GM12892 (cell line): ENCODE results near the gene URI1.

Experiments
- POLR2A ChIP-seq: IDR thresholded peaks from 2 replicates; pipeline ENCODE4 v1.6.1; 2011; ENCODE audit warnings: low read depth, low read length, control low read depth
- POLR2AphosphoS5 ChIP-seq: IDR thresholded peaks from 2 replicates; pipeline ENCODE4 v1.6.1; 2011; ENCODE audit warnings: low read depth, low read length, control low read depth
- TAF1 ChIP-seq: IDR thresholded peaks from 2 replicates; pipeline ENCODE4 v1.6.1; 2011; ENCODE audit warnings: low read depth, mild to moderate bottlenecking, control low read depth, low read length, borderline replicate concordance

DNA sequence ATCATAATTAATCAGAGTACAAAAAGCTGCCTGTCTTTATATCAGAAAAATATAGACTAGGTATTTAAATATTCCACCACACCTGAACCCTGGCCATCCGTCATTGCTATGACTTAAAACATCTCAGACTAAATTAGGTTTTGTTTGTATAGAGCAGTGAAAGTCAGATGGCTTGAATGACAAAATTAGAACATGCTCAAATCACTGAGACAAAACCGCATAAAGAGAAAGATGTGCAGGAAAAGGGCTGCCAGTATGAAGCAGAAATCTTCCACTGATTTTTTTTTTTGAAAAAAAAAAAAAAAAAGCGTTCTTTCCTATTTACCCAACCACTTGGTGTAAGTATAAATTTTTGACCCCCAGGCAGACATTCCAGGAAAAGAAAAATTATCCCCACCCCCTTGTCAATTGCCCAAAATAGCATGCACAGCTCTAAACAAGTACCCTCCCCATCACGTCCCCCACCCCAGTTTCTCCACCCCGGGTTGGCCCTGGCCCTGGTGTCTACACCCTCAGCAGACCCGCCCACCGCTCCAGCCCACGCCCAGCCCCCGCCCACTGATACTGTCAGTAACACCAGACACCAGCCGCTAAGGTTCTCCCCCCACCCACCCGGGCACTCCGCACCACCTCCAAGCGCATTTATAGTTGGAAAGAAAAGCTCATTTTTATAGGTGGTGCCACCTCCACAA lies 118.6 kb downstream of the URI1 start:
- TF ChIP-seq POLR2A (no peak), POLR2AphosphoS5 (no peak), TAF1 (no peak)
